CD8-positive, alpha-beta memory T cell (primary cell): ENCODE measurements around the gene SMURF2. TPM values are rescaled to one million over a fixed set of nuclear protein-coding genes. Genes with fewer than 3 reads are reported as not detected.
A peak's percentile ranks its signal among the peaks of the same experiment; 100 is the strongest.

Experiments used
- CTCF ChIA-PET: fragments of 350-600 bp; sonication (Branson Sonifier 250); formaldehyde crosslinking; loops from one replicate; lab custom pipeline; 2021; ENCODE audit warnings: antibody characterized with exemption; lab: Charles Lee
- POLR2A ChIA-PET: fragments of 350-600 bp; sonication (Branson Sonifier 250); formaldehyde crosslinking; loops from one replicate; lab custom pipeline; 2021; ENCODE audit warnings: antibody characterized with exemption; lab: Charles Lee
- DNase-seq, 5 donors: peaks; one replicate each; pipeline versions ENCODE4 v3.0.0 to v3.0.0-alpha.2; 2020 to 2022; ENCODE audit warnings: mixed read lengths in 1 of 5
- H3K27ac ChIP-seq: one replicate; pipeline ENCODE4 v1.7.0; 2013; ENCODE audit warnings: low read depth, mild to moderate bottlenecking, low read length, moderate library complexity
- H3K27me3 ChIP-seq: 2 replicates; pipeline ENCODE4 v1.7.0; 2013; ENCODE audit warnings: low read length, mild to moderate bottlenecking; ENCODE audit not compliant: insufficient read depth, poor library complexity, severe bottlenecking
- H3K36me3 ChIP-seq: 2 replicates; pipeline ENCODE4 v1.7.0; 2013; ENCODE audit warnings: mild to moderate bottlenecking, low read length, moderate library complexity; ENCODE audit not compliant: insufficient read depth
- H3K4me1 ChIP-seq: 2 replicates; pipeline ENCODE4 v1.7.0; 2013; ENCODE audit warnings: mild to moderate bottlenecking, low read length, moderate library complexity; ENCODE audit not compliant: insufficient read depth
- H3K4me3 ChIP-seq: 2 replicates; pipeline ENCODE4 v1.7.0; 2013; ENCODE audit warnings: mild to moderate bottlenecking, low read length
- H3K9me3 ChIP-seq: 2 replicates; pipeline ENCODE4 v1.7.0; 2013; ENCODE audit warnings: mild to moderate bottlenecking, low read length
- H3K27ac Mint-ChIP-seq, 8 donors: one replicate each; pipeline ENCODE4 v1.8.0; 2020 to 2021; ENCODE audit warnings: mixed read lengths in 8 of 8, mild to moderate bottlenecking in 6 of 8, inconsistent platforms in 3 of 8, moderate library complexity in 3 of 8
- H3K27me3 Mint-ChIP-seq, 2 donors: one replicate each; pipeline ENCODE4 v1.8.0; 2020 to 2021; ENCODE audit warnings: mixed read lengths in 2 of 2, mild to moderate bottlenecking in 1 of 2, moderate library complexity in 1 of 2
- H3K36me3 Mint-ChIP-seq, 3 donors: one replicate each; pipeline ENCODE4 v1.8.0; 2020 to 2021; ENCODE audit warnings: mixed read lengths in 3 of 3, inconsistent platforms in 1 of 3, mild to moderate bottlenecking in 1 of 3
- H3K4me1 Mint-ChIP-seq, 3 donors: one replicate each; pipeline ENCODE4 v1.8.0; 2020 to 2021; ENCODE audit warnings: mixed read lengths in 3 of 3, inconsistent platforms in 1 of 3, mild to moderate bottlenecking in 1 of 3
- H3K4me3 Mint-ChIP-seq, 7 donors: one replicate each; pipeline ENCODE4 v1.8.0; 2020 to 2021; ENCODE audit warnings: mixed read lengths in 7 of 7, mild to moderate bottlenecking in 6 of 7, moderate library complexity in 4 of 7, inconsistent platforms in 2 of 7
- H3K9me3 Mint-ChIP-seq, 5 donors: one replicate each; pipeline ENCODE4 v1.8.0; 2020 to 2022; ENCODE audit warnings: mixed read lengths in 5 of 5, mild to moderate bottlenecking in 3 of 5, moderate library complexity in 2 of 5, inconsistent platforms in 1 of 5
- polyA plus RNA-seq: library from polyadenylated mRNA; unstranded; fragments of 300-500 nt; fragmentation: Illumina TruSeq; gene quantifications from one replicate; pipeline ENCODE4 v1.2.3, GENCODE V29; 2021
- total RNA-seq, 2 experiments: library from RNA; stranded (reverse); gene quantifications; one replicate each; pipeline ENCODE4 v1.2.3, GENCODE V29; 2021

The SMURF2 gene
- total and polyA plus RNA-seq, 3 experiments from 2014 or later, result 7.8 to 19.0 (median 18.9) TPM

- H3K27me3 ChIP-seq, result no peaks in the 10 kb centered on the region
- no peaks in the 10 kb centered on the region for H3K9me3 ChIP-seq
- no peaks in the 10 kb centered on the region for H3K36me3 ChIP-seq
- no peak overlapping the region for H3K27ac Mint-ChIP-seq
- ChIA-PET CTCF (no interaction called here), POLR2A (interaction anchor here (0.7 kb wide), 1 partner anchor 42 kb away, joined by 5 read pairs; no protein-coding TSS in a partner anchor)
- no peaks in the 10 kb centered on the region for H3K27me3 Mint-ChIP-seq
- no peaks in the 10 kb centered on the region for H3K9me3 Mint-ChIP-seq
- H3K27ac ChIP-seq, result no peak overlapping the region
- no peaks in the 10 kb centered on the region for H3K4me1 ChIP-seq
- no peak for DNase-seq
- H3K4me3 ChIP-seq, result no peak overlapping the region
- no peaks in the 10 kb centered on the region for H3K4me1 Mint-ChIP-seq
- no peak overlapping the region for H3K4me3 Mint-ChIP-seq
- no peaks in the 10 kb centered on the region for H3K36me3 Mint-ChIP-seq
Measured at GRCh38 chr17:64692187-64692586, 30.1 kb upstream of the SMURF2 start.

- no peak for DNase-seq
- no peaks in the 10 kb centered on the region for H3K4me1 ChIP-seq
- no peak overlapping the region for H3K27ac ChIP-seq
- Mint-ChIP-seq H3K27ac (no peak overlapping the region), H3K27me3 (no peaks in the 10 kb centered on the region), H3K36me3 (no peaks in the 10 kb centered on the region), H3K9me3 (no peaks in the 10 kb centered on the region), H3K4me3 (no peak overlapping the region), H3K4me1 (no peaks in the 10 kb centered on the region)
- H3K9me3 ChIP-seq, result no peaks in the 10 kb centered on the region
- no peaks in the 10 kb centered on the region for H3K27me3 ChIP-seq
- H3K4me3 ChIP-seq, result no peak overlapping the region
- CTCF ChIA-PET, result no interaction called here
- no peaks in the 10 kb centered on the region for H3K36me3 ChIP-seq
- POLR2A ChIA-PET, result no interaction called here
Measured at GRCh38 chr17:64689106-64689505, 27.0 kb upstream of the SMURF2 start.

GRCh38 chr17:64688481-64688880, 26.4 kb upstream of the SMURF2 start:
- no peak for DNase-seq
- Mint-ChIP-seq H3K4me1 (no peaks in the 10 kb centered on the region), H3K27ac (no peak overlapping the region), H3K9me3 (no peaks in the 10 kb centered on the region), H3K27me3 (no peaks in the 10 kb centered on the region), H3K36me3 (no peaks in the 10 kb centered on the region), H3K4me3 (no peak overlapping the region)
- Histone ChIP-seq H3K4me3 (no peak overlapping the region), H3K27ac (no peak overlapping the region), H3K9me3 (no peaks in the 10 kb centered on the region), H3K36me3 (no peaks in the 10 kb centered on the region), H3K27me3 (no peaks in the 10 kb centered on the region), H3K4me1 (no peaks in the 10 kb centered on the region)
- POLR2A ChIA-PET, result no interaction called here
- CTCF ChIA-PET, result no interaction called here

GRCh38 chr17:64687961-64688360, 25.9 kb upstream of the SMURF2 start:
- Mint-ChIP-seq H3K9me3 (no peaks in the 10 kb centered on the region), H3K4me3 (no peak overlapping the region), H3K36me3 (no peaks in the 10 kb centered on the region), H3K27me3 (no peaks in the 10 kb centered on the region), H3K27ac (no peak overlapping the region), H3K4me1 (no peaks in the 10 kb centered on the region)
- no peaks in the 10 kb centered on the region for H3K4me1 ChIP-seq
- ChIA-PET POLR2A (no interaction called here), CTCF (interaction anchor here (1.0 kb wide), 1 partner anchor 26 kb away, joined by 3 read pairs; no protein-coding TSS in a partner anchor)
- H3K4me3 ChIP-seq, result no peak overlapping the region
- no peaks in the 10 kb centered on the region for H3K36me3 ChIP-seq
- H3K27me3 ChIP-seq, result no peaks in the 10 kb centered on the region
- DNase-seq, result no peak
- no peak overlapping the region for H3K27ac ChIP-seq
- no peaks in the 10 kb centered on the region for H3K9me3 ChIP-seq

GRCh38 chr17:64687376-64687775, 25.3 kb upstream of the SMURF2 start:
- no peaks in the 10 kb centered on the region for H3K9me3 Mint-ChIP-seq
- H3K4me3 Mint-ChIP-seq, result no peak overlapping the region
- Histone ChIP-seq H3K4me1 (no peaks in the 10 kb centered on the region), H3K36me3 (no peaks in the 10 kb centered on the region), H3K4me3 (no peak overlapping the region), H3K27me3 (no peaks in the 10 kb centered on the region), H3K27ac (no peak overlapping the region), H3K9me3 (no peaks in the 10 kb centered on the region)
- CTCF ChIA-PET, result interaction anchor here (1.0 kb wide), 1 partner anchor 27 kb away, joined by 3 read pairs; no protein-coding TSS in a partner anchor
- no peaks in the 10 kb centered on the region for H3K36me3 Mint-ChIP-seq
- no peaks in the 10 kb centered on the region for H3K27me3 Mint-ChIP-seq
- POLR2A ChIA-PET, result no interaction called here
- H3K27ac Mint-ChIP-seq, result no peak overlapping the region
- DNase-seq, result no peak
- no peaks in the 10 kb centered on the region for H3K4me1 Mint-ChIP-seq

GRCh38 chr17:64686705-64687104, 24.6 kb upstream of the SMURF2 start:
- CTCF ChIA-PET, result no interaction called here
- Mint-ChIP-seq H3K27ac (peak overlapping the region in 1 of 8 donors; percentile 58), H3K36me3 (no peaks in the 10 kb centered on the region), H3K9me3 (no peaks in the 10 kb centered on the region), H3K27me3 (no peaks in the 10 kb centered on the region), H3K4me3 (no peak overlapping the region), H3K4me1 (no peaks in the 10 kb centered on the region)
- Histone ChIP-seq H3K27me3 (no peaks in the 10 kb centered on the region), H3K27ac (no peak overlapping the region), H3K36me3 (no peaks in the 10 kb centered on the region), H3K4me3 (no peak overlapping the region), H3K9me3 (no peaks in the 10 kb centered on the region), H3K4me1 (no peaks in the 10 kb centered on the region)
- no peak for DNase-seq
- POLR2A ChIA-PET, result no interaction called here

- Mint-ChIP-seq H3K4me1 (no peaks in the 10 kb centered on the region), H3K4me3 (no peak overlapping the region), H3K9me3 (no peaks in the 10 kb centered on the region), H3K27me3 (no peaks in the 10 kb centered on the region), H3K36me3 (no peaks in the 10 kb centered on the region), H3K27ac (peak overlapping the region in 1 of 8 donors; percentile 21)
- no peak for DNase-seq
- Histone ChIP-seq H3K4me1 (no peaks in the 10 kb centered on the region), H3K27ac (no peak overlapping the region), H3K36me3 (no peaks in the 10 kb centered on the region), H3K27me3 (no peaks in the 10 kb centered on the region), H3K9me3 (no peaks in the 10 kb centered on the region), H3K4me3 (no peak overlapping the region)
- POLR2A ChIA-PET, result no interaction called here
- CTCF ChIA-PET, result no interaction called here
Measured at GRCh38 chr17:64685705-64686104, 23.6 kb upstream of the SMURF2 start.

GRCh38 chr17:64683796-64684195, 21.7 kb upstream of the SMURF2 start:
- Mint-ChIP-seq H3K4me3 (no peak overlapping the region), H3K36me3 (no peaks in the 10 kb centered on the region), H3K9me3 (no peaks in the 10 kb centered on the region), H3K4me1 (no peaks in the 10 kb centered on the region), H3K27ac (no peak overlapping the region), H3K27me3 (no peaks in the 10 kb centered on the region)
- Histone ChIP-seq H3K4me3 (no peak overlapping the region), H3K4me1 (no peaks in the 10 kb centered on the region), H3K36me3 (no peaks in the 10 kb centered on the region), H3K27me3 (no peaks in the 10 kb centered on the region), H3K27ac (no peak overlapping the region), H3K9me3 (no peaks in the 10 kb centered on the region)
- POLR2A ChIA-PET, result no interaction called here
- CTCF ChIA-PET, result no interaction called here
- DNase-seq, result no peak
